ENCODE measurements around the gene RAPGEF4. TPM values are rescaled to one million over a fixed set of nuclear protein-coding genes. Genes with fewer than 3 reads are reported as not detected.

Gene RAPGEF4
- total and polyA plus RNA-seq, 9 of the 15 experiments (the other 6 are each of a cell fraction or from before 2014, with no cell fraction given) = 0.04 to 0.33 (median 0.13) TPM; not detected in 6

- no peaks in the 10 kb centered on the region for H3K9me3 ChIP-seq (replicated peaks; ENCODE audit: control insufficient read depth, insufficient read depth, low read depth, low read length)
- H4K20me1 ChIP-seq (replicated peaks; ENCODE audit: control insufficient read depth, insufficient read depth, low read length) = no peaks in the 10 kb centered on the region
- no peaks in the 10 kb centered on the region for H3K4me1 ChIP-seq (replicated peaks in 1 of 2; ENCODE audit: control insufficient read depth in 2 of 2, insufficient read depth in 2 of 2, low read length in 2 of 2)
- no peaks in the 10 kb centered on the region for H3K9me1 ChIP-seq (ENCODE audit: control insufficient read depth, insufficient read depth, low read length)
- H3K9ac ChIP-seq (ENCODE audit: insufficient read depth in 1 of 2, low read depth in 2 of 2, low read length in 2 of 2) = no peak overlapping the region
- 3% methylated on average over 6 of the region's 6 CpGs for WGBS (ENCODE audit: insufficient coverage, low coverage, missing lambda C conversion rate)
- intact Hi-C loops (cut with micrococcal nuclease) = loop anchor here (2.0 kb wide), 2 partner anchors 126 to 220 kb away; no protein-coding TSS in a partner anchor
- ChIA-PET CTCF (ENCODE audit: low intra/inter-chr PET ratio) (interaction anchor here (2.3 kb wide), 1 partner anchor 125 kb away, joined by 15 read pairs; no protein-coding TSS in a partner anchor), POLR2A (no interaction called here)
- ATAC-seq (no peak), FAIRE-seq (no peak), DNase-seq (ENCODE audit: extremely low read depth in 1 of 4, low spot score in 3 of 4) (no peak)
- no peak overlapping the region for H3K4me3 ChIP-seq
- TF ChIP-seq SLC30A9 (CRISPR knock-in tag; IDR thresholded peaks at IDR 0.05) (no peak), HOXB6 (CRISPR knock-in tag; IDR thresholded peaks at IDR 0.05; ENCODE audit: borderline replicate concordance) (no peak), ZNF507 (tag; conservative IDR thresholded peaks at IDR 0.05) (no peak), TEAD4 (IDR thresholded peaks at IDR 0.05; ENCODE audit: low read length) (no peak), TEAD4 (CRISPR knock-in tag; IDR thresholded peaks at IDR 0.05; ENCODE audit: borderline replicate concordance) (no peak), FOXP1 (CRISPR knock-in tag; IDR thresholded peaks at IDR 0.05) (no peak), ZNF239 (CRISPR knock-in tag; IDR thresholded peaks at IDR 0.05) (no peak), NFIC (IDR thresholded peaks at IDR 0.05) (no peak), RCOR1 (IDR thresholded peaks at IDR 0.05; ENCODE audit: borderline replicate concordance in 1 of 2, low read depth in 2 of 2, low read length in 2 of 2) (no peak), ILF3 (IDR thresholded peaks at IDR 0.05; ENCODE audit: borderline replicate concordance) (no peak), TARDBP (IDR thresholded peaks at IDR 0.05) (no peak), ZEB2 (IDR thresholded peaks at IDR 0.05) (no peak), NCOA1 (IDR thresholded peaks at IDR 0.05; ENCODE audit: low read depth) (no peak), ZBTB9 (CRISPR knock-in tag; IDR thresholded peaks at IDR 0.05) (no peak), SRSF1 (IDR thresholded peaks at IDR 0.05; ENCODE audit: low read depth, low read length) (no peak)
- TF ChIP-seq, protein P1, sequence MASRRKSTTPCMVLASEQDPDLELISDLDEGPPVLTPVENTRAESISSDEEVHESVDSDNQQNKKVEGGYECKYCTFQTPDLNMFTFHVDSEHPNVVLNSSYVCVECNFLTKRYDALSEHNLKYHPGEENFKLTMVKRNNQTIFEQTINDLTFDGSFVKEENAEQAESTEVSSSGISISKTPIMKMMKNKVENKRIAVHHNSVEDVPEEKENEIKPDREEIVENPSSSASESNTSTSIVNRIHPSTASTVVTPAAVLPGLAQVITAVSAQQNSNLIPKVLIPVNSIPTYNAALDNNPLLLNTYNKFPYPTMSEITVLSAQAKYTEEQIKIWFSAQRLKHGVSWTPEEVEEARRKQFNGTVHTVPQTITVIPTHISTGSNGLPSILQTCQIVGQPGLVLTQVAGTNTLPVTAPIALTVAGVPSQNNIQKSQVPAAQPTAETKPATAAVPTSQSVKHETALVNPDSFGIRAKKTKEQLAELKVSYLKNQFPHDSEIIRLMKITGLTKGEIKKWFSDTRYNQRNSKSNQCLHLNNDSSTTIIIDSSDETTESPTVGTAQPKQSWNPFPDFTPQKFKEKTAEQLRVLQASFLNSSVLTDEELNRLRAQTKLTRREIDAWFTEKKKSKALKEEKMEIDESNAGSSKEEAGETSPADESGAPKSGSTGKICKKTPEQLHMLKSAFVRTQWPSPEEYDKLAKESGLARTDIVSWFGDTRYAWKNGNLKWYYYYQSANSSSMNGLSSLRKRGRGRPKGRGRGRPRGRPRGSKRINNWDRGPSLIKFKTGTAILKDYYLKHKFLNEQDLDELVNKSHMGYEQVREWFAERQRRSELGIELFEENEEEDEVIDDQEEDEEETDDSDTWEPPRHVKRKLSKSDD (conservative IDR thresholded peaks at IDR 0.05; ENCODE audit: low read length) = no peak
- TF ChIP-seq, protein P2, sequence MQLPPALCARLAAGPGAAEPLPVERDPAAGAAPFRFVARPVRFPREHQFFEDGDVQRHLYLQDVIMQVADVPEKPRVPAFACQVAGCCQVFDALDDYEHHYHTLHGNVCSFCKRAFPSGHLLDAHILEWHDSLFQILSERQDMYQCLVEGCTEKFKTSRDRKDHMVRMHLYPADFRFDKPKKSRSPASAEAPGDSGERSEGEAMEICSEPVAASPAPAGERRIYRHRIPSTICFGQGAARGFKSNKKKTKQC (CRISPR knock-in tag; IDR thresholded peaks at IDR 0.05) = no peak
- TF ChIP-seq, protein P3, sequence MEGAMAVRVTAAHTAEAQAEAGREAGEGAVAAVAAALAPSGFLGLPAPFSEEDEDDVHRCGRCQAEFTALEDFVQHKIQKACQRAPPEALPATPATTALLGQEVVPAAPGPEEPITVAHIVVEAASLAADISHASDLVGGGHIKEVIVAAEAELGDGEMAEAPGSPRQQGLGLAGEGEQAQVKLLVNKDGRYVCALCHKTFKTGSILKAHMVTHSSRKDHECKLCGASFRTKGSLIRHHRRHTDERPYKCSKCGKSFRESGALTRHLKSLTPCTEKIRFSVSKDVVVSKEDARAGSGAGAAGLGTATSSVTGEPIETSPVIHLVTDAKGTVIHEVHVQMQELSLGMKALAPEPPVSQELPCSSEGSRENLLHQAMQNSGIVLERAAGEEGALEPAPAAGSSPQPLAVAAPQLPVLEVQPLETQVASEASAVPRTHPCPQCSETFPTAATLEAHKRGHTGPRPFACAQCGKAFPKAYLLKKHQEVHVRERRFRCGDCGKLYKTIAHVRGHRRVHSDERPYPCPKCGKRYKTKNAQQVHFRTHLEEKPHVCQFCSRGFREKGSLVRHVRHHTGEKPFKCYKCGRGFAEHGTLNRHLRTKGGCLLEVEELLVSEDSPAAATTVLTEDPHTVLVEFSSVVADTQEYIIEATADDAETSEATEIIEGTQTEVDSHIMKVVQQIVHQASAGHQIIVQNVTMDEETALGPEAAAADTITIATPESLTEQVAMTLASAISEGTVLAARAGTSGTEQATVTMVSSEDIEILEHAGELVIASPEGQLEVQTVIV (CRISPR knock-in tag; IDR thresholded peaks at IDR 0.05; ENCODE audit: borderline replicate concordance) = no peak
- in situ Hi-C loops (cut with MboI) = loop anchor here (5.0 kb wide), 1 partner anchor 125 kb away; no protein-coding TSS in a partner anchor
- H3K79me2 ChIP-seq (ENCODE audit: control insufficient read depth, insufficient read depth, low read length) = no peaks in the 10 kb centered on the region
- H3K4me2 ChIP-seq (ENCODE audit: insufficient read depth, low read length) = no peak overlapping the region
- no peaks in the 10 kb centered on the region for H3K36me3 ChIP-seq (ENCODE audit: control insufficient read depth, insufficient read depth, low read length)
- H3K27ac ChIP-seq (ENCODE audit: extremely low read depth, low read depth, low read length) = no peak overlapping the region
- H3K27me3 ChIP-seq (ENCODE audit: control insufficient read depth in 2 of 2, insufficient read depth in 2 of 2, low read length in 2 of 2) = no peaks in the 10 kb centered on the region
- H2AFZ ChIP-seq (ENCODE audit: low read depth, low read length) = no peak overlapping the region
- no TSS peak for BruUV-seq (replicated peaks)
These were observed 71.4 kb downstream of the RAPGEF4 start for GRCh38 chr2:172806996-172807395.

Data from K562 (cell line).